Coronary artery (tissue), 2 donors: ENCODE results near the gene ANKRD13B.
A peak's percentile ranks its signal among the peaks of the same experiment; 100 is the strongest.

ENCODE experiments used
- DNase-seq: peaks from one replicate; pipeline ENCODE4 v3.0.0-alpha.2; 2017; ENCODE audit warnings: low spot score
- H3K27ac ChIP-seq, 2 donors: fragments of 200-600 bp; sonication (generic); one replicate each; pipeline ENCODE4 v1.5.1; 2016 to 2019
- H3K4me3 ChIP-seq: fragments of 200-600 bp; sonication (generic); 2 replicates; pipeline ENCODE4 v1.5.1; 2016; ENCODE audit warnings: mild to moderate bottlenecking, moderate library complexity
- CTCF ChIP-seq: fragments of 200-600 bp; sonication (generic); IDR thresholded peaks from one replicate; pipeline ENCODE4 v1.5.1; 2019; ENCODE audit warnings: antibody characterized with exemption

The ANKRD13B gene

DNA sequence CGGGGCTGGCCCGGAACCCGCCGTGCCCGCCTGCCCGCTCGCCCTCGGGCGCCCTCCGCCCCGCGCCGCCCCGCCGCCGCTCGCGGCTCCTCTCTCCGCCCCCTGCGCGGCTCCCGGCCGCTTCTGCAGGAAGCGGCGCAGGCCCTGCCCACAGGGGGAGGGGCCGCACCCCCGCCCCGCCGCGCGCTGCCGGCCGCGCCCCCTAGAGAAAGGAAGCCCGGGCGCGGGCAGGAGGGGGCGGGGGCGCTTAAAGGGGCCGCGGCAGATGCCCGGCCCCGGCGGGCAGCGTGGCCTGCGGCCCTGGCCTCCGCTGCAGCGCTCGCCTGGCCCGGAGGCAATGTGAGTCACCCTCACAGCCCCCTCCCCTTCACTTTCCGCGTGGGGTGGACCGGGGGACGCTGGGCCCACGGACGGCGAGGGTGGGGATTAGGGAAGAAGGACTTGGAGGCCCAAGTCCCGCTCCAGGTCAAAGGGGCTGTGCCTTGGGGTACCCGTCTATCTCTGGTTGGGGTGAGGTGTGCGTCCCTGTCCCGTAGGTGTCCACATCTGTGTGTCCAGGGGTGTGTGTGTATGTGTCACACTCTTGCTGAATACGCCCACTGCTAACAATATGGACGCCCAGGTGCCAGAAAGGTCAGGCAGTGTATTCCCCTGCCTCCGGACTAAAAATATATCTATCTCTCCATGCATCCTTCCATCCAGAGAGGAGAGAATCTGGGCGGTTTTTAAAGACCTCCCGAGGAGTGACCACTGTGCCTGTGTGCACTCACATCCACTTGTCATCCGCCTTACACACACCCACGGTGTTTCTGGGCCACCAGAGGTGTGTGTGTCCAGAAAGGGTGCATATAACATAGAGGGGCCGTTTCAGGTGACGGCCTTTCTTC, 3.2 kb upstream of the ANKRD13B start, which contains the start of gene GIT1:
Gene GIT1, minus strand, starts transcription at position 125 of the 887 bp plus-strand sequence. CDS start 270 bp downstream, outside the sequence.
- Histone ChIP-seq H3K4me3 (peak within 1 kb of the TSS; percentile 99), H3K27ac (peak within 1 kb of the TSS; percentile 74 to 96)
- TF ChIP-seq CTCF, result no peak
- DNase-seq, result no peak

DNA sequence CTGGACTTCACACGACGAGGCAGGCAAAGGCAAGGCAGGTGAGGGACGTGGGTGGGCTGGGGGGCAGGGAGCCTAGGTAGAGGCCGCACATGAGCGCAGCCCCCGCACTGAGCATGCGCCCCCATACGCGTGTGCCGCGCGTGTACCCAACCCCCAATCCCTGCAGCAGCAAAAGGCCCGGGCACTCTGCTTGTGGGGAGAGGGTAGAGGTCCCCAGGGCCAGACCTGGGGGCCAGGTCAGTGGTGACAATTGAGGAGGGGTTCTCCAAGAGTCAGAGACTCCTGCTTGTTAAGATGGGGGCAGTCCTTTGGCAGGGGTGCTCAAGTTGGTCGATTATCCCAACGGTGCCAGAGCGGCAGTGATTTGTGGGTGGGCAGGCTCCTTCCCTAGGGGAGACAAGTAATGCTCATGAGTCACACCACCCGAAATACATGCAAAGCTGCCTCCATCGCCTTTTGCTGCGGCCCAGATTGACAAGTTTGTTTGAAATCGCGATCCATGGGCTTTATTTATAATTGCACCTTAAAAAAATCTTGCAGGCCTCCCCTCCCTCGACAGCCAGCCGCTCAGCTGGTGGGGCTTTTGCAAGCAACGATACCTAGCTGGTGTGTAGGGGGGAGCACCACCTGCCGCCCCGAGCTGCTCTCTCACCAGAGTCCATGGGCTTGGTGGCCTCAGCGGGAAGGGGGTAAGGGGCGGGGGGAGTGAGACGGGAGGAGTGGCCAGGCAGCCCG, 2.4 kb upstream of the ANKRD13B start:
- no peak for DNase-seq
- Histone ChIP-seq H3K27ac (peak overlapping the region; percentile 71 to 96), H3K4me3 (peak overlapping the region; percentile 99)
- TF ChIP-seq CTCF, result no peak

DNA sequence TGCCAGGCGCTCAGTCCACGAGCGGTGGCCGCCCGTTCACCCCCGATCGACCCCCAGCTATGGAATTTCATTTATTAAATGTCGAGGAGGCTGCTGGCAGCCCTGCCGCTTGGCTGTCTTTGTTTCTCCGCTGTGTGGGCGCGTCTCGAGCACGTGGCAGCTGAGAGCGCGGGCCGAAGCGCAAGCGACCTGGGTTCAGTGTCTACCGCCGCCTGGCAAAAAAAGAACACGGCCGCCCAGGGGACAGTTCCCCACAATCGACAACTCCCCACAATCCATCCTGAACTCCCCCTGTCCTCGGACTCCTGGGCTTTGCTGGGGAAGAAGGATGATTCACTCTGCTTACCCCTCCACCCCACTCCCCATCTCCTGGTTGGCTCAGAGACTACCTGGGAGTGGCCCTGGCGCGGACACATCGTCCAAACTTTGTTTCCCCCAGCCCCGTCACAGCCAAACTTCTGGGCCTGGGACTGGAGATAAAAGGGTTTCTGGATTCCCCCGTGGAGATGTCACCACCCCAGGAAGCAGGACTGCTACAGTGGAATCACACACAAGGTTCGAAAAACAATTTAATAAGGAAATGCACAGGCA, 1.7 kb upstream of the ANKRD13B start:
- no peak for TF ChIP-seq CTCF

GRCh38 chr17:29591737-29592608, 959 bp upstream of the ANKRD13B start:
- Histone ChIP-seq H3K4me3 (peak overlapping the region; percentile 99), H3K27ac (peak overlapping the region; percentile 71 to 96)
- DNase-seq, result peak; percentile 91
- TF ChIP-seq CTCF, result peak; percentile 92

More for the DNA sequence above, 1.7 kb upstream of the ANKRD13B start:
- no peak for DNase-seq
- H3K4me3 ChIP-seq, result peak overlapping the region; percentile 99
- H3K27ac ChIP-seq, result peak overlapping the region; percentile 71 to 96

DNA sequence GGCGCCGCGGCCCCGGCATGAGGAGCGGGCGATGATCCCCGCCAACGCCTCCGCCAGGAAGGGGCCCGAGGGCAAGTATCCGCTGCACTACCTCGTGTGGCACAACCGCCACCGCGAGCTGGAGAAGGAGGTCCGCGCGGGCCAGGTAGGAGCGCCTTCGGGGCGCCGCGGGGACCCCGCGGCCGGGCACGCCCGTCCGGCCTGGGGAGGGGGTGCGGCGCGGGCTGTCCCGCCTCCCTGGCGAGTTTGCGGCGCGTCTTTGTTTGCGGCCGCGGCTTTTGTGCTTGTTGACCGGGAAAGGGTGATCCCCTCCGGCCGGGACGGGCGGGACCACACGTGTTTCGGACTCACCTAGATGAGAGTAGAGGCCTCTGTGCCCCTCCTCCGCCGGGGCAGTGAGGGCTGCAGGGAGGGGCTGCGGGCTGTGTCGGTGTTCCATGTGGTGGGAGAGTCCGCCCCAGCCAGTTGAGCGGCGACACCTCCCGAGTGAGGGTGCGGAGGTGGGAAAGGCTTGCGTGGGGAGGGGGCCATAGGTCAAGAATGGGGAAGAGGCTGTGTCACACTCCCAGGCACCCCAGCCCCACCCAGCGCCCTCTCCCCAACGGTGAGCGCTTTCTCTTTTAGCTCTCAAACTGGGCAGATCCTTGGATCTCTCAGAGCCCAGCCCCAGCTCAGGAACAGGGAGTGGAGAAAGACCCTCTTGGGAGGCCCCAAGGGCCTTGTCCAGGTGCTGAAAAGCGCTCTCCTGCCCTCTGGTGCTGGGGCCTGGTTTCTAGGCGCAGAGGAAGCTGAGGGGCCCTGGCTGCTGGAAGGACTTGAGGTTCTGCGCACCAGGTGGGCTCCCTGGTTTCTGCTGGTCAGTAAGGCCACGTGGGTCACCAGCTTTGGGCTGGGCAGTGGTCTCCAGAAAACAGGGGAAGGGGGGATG, 923 bp downstream of the ANKRD13B start:
- Histone ChIP-seq H3K4me3 (peak overlapping the region; percentile 99), H3K27ac (peak overlapping the region in 1 of 2 donors; percentile 96)
- TF ChIP-seq CTCF, result no peak
- DNase-seq, result no peak
